Activated CD8-positive, alpha-beta memory T cell treated with anti-CD3 and anti-CD28 coated beads, Interleukin-2, amount 50 U/mL, for 1 hour (primary cell): ENCODE results near the gene PARP12.
"Not testable (repeated sequence)": the region's sequence is repeated elsewhere in the genome, so short reads cannot be mapped to it uniquely, and the experiment has no call there.

Source experiments
- DNase-seq: peaks from one replicate; pipeline ENCODE4 v3.0.0-alpha.2; 2020; ENCODE audit errors: extremely low read depth

The PARP12 gene

GRCh38 chr7:140062528-140063299 lies at the start of gene PARP12:
Gene PARP12, minus strand, starts transcription at chr7:140062951. Its CDS starts 104 bp downstream, at chr7:140062847.
- peak; percentile 63 for DNase-seq

GRCh38 chr7:140108777-140109176 lies 46.0 kb upstream of the PARP12 start:
- not testable (repeated sequence) for DNase-seq

- DNase-seq = no peak
Measured at GRCh38 chr7:140096459-140096858, 33.7 kb upstream of the PARP12 start.

- DNase-seq = no peak
Measured at GRCh38 chr7:140093375-140093774, 30.6 kb upstream of the PARP12 start.

GRCh38 chr7:140085447-140085846 lies 22.7 kb upstream of the PARP12 start:
- no peak for DNase-seq

- no peak for DNase-seq
Measured at GRCh38 chr7:140084972-140085371, 22.2 kb upstream of the PARP12 start.

- no peak for DNase-seq
Measured at GRCh38 chr7:140084142-140084655, 21.4 kb upstream of the PARP12 start.

GRCh38 chr7:140082770-140083169 lies 20.0 kb upstream of the PARP12 start:
- DNase-seq = no peak

- no peak for DNase-seq
Measured at GRCh38 chr7:140081774-140082425, 19.1 kb upstream of the PARP12 start.

- no peak for DNase-seq
Measured at GRCh38 chr7:140080919-140081318, 18.2 kb upstream of the PARP12 start.

GRCh38 chr7:140079121-140079536 lies 16.4 kb upstream of the PARP12 start:
- no peak for DNase-seq

GRCh38 chr7:140078392-140078791 lies 15.6 kb upstream of the PARP12 start:
- no peak for DNase-seq

- no peak for DNase-seq
Measured at GRCh38 chr7:140074780-140075179, 12.0 kb upstream of the PARP12 start.

GRCh38 chr7:140070546-140070945 lies 7.8 kb upstream of the PARP12 start:
- no peak for DNase-seq

GRCh38 chr7:140069298-140069949 lies 6.7 kb upstream of the PARP12 start:
- no peak for DNase-seq

- no peak for DNase-seq
Measured at GRCh38 chr7:140068033-140068432, 5.3 kb upstream of the PARP12 start.

GRCh38 chr7:140067052-140067451 lies 4.3 kb upstream of the PARP12 start:
- no peak for DNase-seq

GRCh38 chr7:140062118-140062527 lies 628 bp downstream of the PARP12 start:
- peak; percentile 27 for DNase-seq

- DNase-seq = no peak
Measured at GRCh38 chr7:140061607-140061930, 1.2 kb downstream of the PARP12 start.

- DNase-seq = no peak
Measured at GRCh38 chr7:140060788-140061606, 1.8 kb downstream of the PARP12 start.

GRCh38 chr7:140060243-140060630 lies 2.5 kb downstream of the PARP12 start:
- DNase-seq = no peak
